ENCODE measurements around the gene ERBB4. TPM values are rescaled to one million over a fixed set of nuclear protein-coding genes. Genes with fewer than 3 reads are reported as not detected.
"Not testable (repeated sequence)": the region's sequence is repeated elsewhere in the genome, so short reads cannot be mapped to it uniquely, and the experiment has no call there.

ERBB4 gene
- polyA plus RNA-seq, 3 donors, result 0.07 to 0.25 (median 0.11) TPM

GRCh38 chr2:212142631-212143030 is 396.0 kb downstream of the ERBB4 start:
- no peak overlapping the region for H3K27ac ChIP-seq (ENCODE audit: low read depth, low read length)
- 46 to 59% (median 54%) methylated on average over 2 of the region's 2 CpGs for WGBS, 3 donors

GRCh38 chr2:212141499-212141898 is 397.1 kb downstream of the ERBB4 start:
- no peak overlapping the region for H3K27ac ChIP-seq (ENCODE audit: low read depth, low read length)
- 73 to 96% (median 79%) methylated on average over 1 of the region's 1 CpG for WGBS, 3 donors

GRCh38 chr2:212136216-212136795 is 402.3 kb downstream of the ERBB4 start:
- H3K27ac ChIP-seq (ENCODE audit: low read depth, low read length), result no peak overlapping the region
- 37 to 60% (median 55%) methylated on average over 2 of the region's 2 CpGs for WGBS, 3 donors

DNA sequence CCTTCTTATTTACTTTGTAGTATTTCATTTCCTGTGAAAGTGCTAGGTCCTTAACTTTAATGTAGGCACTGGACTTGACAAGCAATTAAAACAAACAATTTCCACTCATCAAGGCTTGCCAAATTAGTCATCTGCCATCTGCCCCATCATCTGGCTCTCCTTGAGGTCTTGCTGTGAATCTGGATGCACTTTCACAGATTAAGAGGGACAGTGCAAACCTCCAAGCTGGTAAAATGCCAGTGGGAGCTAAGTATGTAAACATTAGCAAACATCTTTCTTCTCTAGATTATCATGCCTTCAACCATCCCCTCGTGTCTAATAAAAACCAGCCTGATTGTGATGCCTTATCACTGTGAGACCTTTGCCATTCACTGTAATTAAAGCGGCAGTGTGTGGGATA is 402.9 kb downstream of the ERBB4 start:
- WGBS, 3 donors, result 34 to 47% (median 40%) methylated on average over 2 of the region's 2 CpGs
- no peak overlapping the region for H3K27ac ChIP-seq (ENCODE audit: low read depth, low read length)

- no peak overlapping the region for H3K27ac ChIP-seq (ENCODE audit: low read depth, low read length)
- 79 to 96% (median 83%) methylated on average over 2 of the region's 2 CpGs for WGBS, 3 donors
Measured at GRCh38 chr2:212133337-212133736, 405.3 kb downstream of the ERBB4 start.

DNA sequence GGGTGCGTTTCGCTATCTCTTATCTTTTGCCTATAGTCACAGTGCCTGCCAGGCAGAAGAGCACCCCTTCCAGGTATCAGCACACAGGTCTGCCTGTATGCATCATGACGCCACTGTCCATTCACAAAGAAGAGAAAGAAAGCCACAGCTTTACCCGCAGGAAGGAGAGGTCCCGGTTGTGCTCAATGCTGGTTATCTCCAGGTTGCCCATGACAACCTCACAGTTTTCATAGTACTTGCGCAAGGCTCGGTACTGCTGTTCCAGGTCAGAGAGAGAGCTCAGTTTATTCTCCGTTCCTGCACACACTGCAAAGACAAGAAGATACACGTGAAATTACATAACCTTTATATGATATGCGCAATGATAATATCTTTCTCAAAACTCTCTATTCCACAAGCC is 414.0 kb downstream of the ERBB4 start:
- 42 to 69% (median 61%) methylated on average over 10 of the region's 10 CpGs for WGBS, 3 donors
- H3K27ac ChIP-seq (ENCODE audit: low read depth, low read length), result no peak overlapping the region

GRCh38 chr2:212119591-212119990 is 419.0 kb downstream of the ERBB4 start:
- H3K27ac ChIP-seq (ENCODE audit: low read depth, low read length), result no peak overlapping the region
- 57 to 61% (median 60%) methylated on average over 2 of the region's 2 CpGs for WGBS, 3 donors

GRCh38 chr2:212117926-212118325 is 420.7 kb downstream of the ERBB4 start:
- WGBS, 3 donors, result 56 to 70% (median 59%) methylated on average over 2 of the region's 2 CpGs
- H3K27ac ChIP-seq (ENCODE audit: low read depth, low read length), result no peak overlapping the region

DNA sequence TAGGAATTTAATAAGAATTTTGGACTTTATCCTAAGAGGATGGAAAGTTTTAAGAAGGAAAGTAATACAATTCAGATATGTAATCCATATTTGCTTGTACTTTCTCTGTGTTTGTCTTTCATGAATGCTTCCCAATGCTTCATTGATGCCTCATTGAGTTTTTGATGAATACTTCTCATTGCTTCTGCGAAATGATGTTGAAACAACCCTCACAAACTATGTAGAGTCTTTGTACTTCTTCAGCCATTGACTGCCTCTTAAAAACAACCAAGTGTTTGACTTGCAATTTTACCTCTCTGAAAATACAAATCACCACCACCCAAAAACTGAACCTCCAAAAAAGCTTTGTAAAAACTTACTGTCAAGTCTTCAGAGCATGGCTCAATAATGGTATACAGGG is 424.1 kb downstream of the ERBB4 start:
- WGBS, 3 donors, result 87 to 97% (median 96%) methylated on average over 1 of the region's 1 CpG
- H3K27ac ChIP-seq (ENCODE audit: low read depth, low read length), result no peak overlapping the region

DNA sequence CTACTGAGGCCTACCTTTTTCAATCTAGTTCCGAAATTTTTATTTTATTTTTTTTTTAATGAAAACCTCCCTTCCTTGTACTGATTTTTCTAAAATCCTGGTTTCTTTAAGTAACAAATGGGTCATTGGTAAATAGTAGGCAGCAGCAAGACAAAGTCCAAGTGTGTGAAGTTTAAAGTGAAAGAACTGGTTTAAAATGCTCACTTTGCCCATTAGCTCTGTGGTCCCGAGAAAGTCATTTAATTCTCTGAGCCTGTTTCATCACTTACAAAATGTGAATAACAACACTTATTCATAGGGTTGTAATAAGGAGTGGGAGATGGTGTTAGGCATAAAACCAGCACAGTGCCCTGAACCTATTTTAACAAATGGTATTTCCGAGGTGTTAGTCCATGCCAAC is 426.2 kb downstream of the ERBB4 start:
- 82 to 84% (median 84%) methylated on average over 3 of the region's 3 CpGs for WGBS, 3 donors
- no peak overlapping the region for H3K27ac ChIP-seq (ENCODE audit: low read depth, low read length)

- no peak overlapping the region for H3K27ac ChIP-seq (ENCODE audit: low read depth, low read length)
- WGBS, 3 donors, result 42 to 51% (median 42%) methylated on average over 7 of the region's 7 CpGs
Measured at GRCh38 chr2:212109792-212110680, 428.6 kb downstream of the ERBB4 start.

DNA sequence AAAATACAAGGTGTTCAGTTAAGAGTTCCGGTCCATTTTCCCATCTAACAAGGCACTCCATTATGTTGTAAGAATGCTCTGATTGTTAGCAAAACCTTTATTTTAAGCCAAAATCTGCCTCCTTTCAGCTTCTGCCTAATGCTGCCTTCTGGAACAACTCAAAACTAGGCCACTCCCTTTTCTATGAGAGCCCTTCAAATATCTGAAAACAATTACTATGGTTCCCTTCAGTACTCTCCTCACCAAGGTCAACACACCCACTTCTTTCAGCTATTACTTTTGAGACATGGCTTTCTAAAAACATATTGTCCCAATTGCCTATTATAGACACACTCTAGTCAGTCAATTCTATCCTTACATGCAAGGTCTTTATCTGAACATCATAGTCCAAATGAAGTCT is 429.4 kb downstream of the ERBB4 start:
- WGBS, 3 donors, result 81 to 92% (median 83%) methylated on average over 1 of the region's 1 CpG
- no peak overlapping the region for H3K27ac ChIP-seq (ENCODE audit: low read depth, low read length)

DNA sequence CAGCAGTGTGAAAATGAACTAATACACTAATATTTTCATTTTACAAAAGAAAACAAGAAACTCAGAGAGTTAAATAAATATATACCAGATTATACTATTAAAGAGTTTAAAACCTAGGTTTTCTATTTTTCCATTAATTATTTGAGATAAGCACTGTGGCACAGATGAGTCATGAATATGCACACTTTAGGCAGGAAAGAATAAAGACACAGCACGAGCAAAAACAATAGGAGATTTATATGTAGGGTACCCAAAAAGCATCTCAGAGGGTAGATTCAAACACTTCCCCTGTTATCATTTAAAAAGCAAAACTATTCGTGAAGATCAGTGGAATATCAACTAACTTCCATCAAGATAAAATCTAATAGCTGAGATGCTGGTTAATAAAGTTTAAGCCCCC is 430.6 kb downstream of the ERBB4 start:
- 56 to 71% (median 61%) methylated on average over 2 of the region's 2 CpGs for WGBS, 3 donors
- H3K27ac ChIP-seq (ENCODE audit: low read depth, low read length), result no peak overlapping the region

GRCh38 chr2:212107014-212107413 is 431.6 kb downstream of the ERBB4 start:
- WGBS, 3 donors, result 80 to 87% (median 85%) methylated on average over 2 of the region's 2 CpGs
- no peak overlapping the region for H3K27ac ChIP-seq (ENCODE audit: low read depth, low read length)

DNA sequence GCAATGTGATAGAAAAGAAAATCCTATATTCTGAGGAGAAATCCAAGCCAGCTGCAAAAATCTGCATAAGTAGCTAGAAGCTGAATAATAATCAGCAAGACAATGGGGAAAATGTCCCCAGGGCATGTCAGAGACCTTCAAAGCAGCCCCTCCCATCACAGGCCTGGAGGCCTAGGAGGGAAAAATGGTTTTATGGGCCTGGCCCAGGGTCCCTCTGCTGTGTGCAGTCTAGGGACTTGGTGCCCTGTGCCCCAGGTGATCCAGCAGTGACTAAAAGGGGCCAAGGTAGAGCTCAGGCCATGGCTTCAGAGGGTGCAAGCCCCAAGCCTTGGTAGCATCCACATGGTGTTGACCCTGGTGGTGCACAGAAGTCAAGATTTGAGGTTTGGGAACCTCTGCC is 432.1 kb downstream of the ERBB4 start:
- H3K27ac ChIP-seq (ENCODE audit: low read depth, low read length), result not testable (repeated sequence)

- no peak overlapping the region for H3K27ac ChIP-seq (ENCODE audit: low read depth, low read length)
Measured at GRCh38 chr2:212099658-212100057, 438.9 kb downstream of the ERBB4 start.

DNA sequence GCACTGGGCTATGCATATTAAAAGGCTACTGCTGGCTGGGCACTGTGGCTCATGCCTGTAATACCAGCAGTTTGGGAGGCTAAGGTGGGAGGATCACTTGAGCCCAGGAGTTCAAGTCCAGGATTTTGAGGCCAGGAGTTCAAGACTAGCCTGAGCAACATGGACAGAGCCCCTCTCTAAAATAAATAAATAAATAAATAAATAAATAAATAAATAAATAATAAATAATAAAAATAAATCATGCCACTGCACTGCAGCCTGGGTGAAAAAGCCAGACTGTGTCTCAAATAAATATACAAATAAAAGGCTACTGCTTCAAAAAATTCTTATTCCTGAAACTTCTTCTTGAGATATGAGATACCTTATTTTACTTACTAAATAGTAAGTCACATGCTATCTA is 439.6 kb downstream of the ERBB4 start:
- H3K27ac ChIP-seq (ENCODE audit: low read depth, low read length), result no peak overlapping the region

DNA sequence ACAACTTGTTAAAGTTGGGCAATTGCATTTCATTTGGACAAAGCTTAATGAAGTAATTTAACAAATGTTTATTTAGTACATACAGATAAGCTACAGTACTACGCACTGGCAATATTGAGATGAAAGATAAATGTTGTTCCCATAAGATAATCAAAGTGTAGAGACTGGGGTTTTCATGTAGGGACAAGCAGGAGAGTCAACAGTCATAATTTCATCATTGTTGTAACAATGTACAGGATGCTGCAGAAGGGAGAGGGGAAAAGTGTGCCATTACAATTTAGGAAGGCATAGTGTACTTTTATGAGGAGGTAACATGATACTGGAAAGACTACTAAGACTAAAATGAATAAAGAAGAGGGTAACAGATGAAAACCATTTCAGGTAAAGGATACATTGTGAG is 441.6 kb downstream of the ERBB4 start:
- 50 to 83% (median 79%) methylated on average over 1 of the region's 1 CpG for WGBS, 3 donors
- H3K27ac ChIP-seq (ENCODE audit: low read depth, low read length), result no peak overlapping the region

DNA sequence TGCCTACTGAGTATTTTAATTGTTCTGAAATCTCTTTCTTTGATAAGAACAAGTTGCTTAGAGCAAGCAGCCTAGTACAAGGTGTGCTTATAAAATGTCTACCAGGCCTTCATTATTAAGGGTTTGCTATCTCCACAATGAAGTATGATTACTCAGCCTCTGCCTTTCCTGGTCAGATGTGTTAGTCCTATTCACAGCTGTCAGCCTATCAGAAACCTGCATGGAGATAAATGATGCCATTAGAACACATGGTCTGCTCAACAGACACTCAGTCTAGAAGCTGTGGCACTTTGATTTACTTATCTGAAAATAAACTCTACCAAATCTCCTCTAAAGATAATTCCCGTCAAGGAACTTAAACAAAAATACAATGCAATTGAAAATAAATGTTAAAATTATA is 448.7 kb downstream of the ERBB4 start:
- no peak overlapping the region for H3K27ac ChIP-seq (ENCODE audit: low read depth, low read length)
- 37 to 76% (median 65%) methylated on average over 1 of the region's 1 CpG for WGBS, 3 donors

DNA sequence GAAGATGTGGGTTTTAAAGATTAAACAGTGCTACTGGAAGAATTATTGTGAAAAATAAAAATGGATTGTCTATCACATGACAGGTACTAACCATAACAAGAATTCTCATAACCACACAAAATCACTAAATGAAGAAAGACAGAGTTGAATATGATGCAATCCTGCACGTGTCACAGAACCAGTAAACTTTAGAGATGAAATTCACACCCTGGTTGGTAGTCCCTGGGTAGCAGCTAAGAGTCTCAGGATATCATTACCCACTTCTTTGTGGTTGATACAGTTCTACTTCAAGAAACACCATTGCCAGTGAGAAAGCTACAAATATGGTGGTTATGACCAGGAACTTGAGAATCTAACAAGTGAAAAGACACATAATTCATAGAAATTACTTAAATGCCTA is 450.2 kb downstream of the ERBB4 start:
- WGBS, 3 donors, result 36 to 65% (median 41%) methylated on average over 1 of the region's 1 CpG
- no peak overlapping the region for H3K27ac ChIP-seq (ENCODE audit: low read depth, low read length)

Measured in adipose tissue (tissue), 3 donors.